SK-N-SH (cell line): ENCODE results near the gene PPP1R1A. TPM values are rescaled to one million over a fixed set of nuclear protein-coding genes. Genes with fewer than 3 reads are reported as not detected.

Experiments
- CTCF ChIA-PET: fragments of 300-600, 350-600 bp; formaldehyde crosslinking; extraction: SDS; loops from one replicate; lab custom pipeline; 2021; lab: Yijun Ruan, JAX
- POLR2A ChIA-PET: fragments of 350-600 bp; sonication (Branson Sonifier 250); formaldehyde crosslinking; extraction: SDS; loops from one replicate; lab custom pipeline; 2020; ENCODE audit warnings: antibody characterized with exemption, inconsistent platforms; lab: Yijun Ruan, JAX
- DNase-seq: peaks from one replicate; pipeline ENCODE4 v3.0.0; 2012
- H2AFZ ChIP-seq: fragments of 200-600 bp; sonication (generic); 2 replicates; pipeline ENCODE4 v1.8.1; 2016; ENCODE audit warnings: antibody characterized with exemption, mild to moderate bottlenecking, low read depth
- H3F3A ChIP-seq: fragments of 200-600 bp; sonication (generic); replicated peaks from 2 replicates; pipeline ENCODE3; 2016; ENCODE audit warnings: antibody characterized with exemption, mild to moderate bottlenecking; ENCODE audit not compliant: insufficient read depth
- H3K27ac ChIP-seq, 2 experiments: fragments of 200-500 bp in 1 of 2; fragments of 200-600 bp in 1 of 2; sonication (Bioruptor generic) in 1 of 2; sonication (generic), shearing (Covaris generic) in 1 of 2; 2 replicates each; pipeline versions ENCODE4 v1.5.1 to v1.6.1; 2014 to 2016; ENCODE audit warnings: low read depth in 2 of 2, inconsistent platforms in 1 of 2, low read length in 1 of 2, mild to moderate bottlenecking in 1 of 2, mixed read lengths in 1 of 2
- H3K27me3 ChIP-seq: fragments of 200-600 bp; sonication (generic), shearing (Covaris generic); 2 replicates; pipeline ENCODE4 v1.6.1; 2016; ENCODE audit warnings: mixed run types; ENCODE audit not compliant: insufficient read depth
- H3K36me3 ChIP-seq, 2 experiments: fragments of 200-500 bp in 1 of 2; fragments of 200-600 bp in 1 of 2; sonication (Bioruptor generic) in 1 of 2; sonication (generic) in 1 of 2; replicated peaks in 1 of 2; 2 replicates each; pipeline versions ENCODE3 to v1.5.1; 2014 to 2016; ENCODE audit warnings: low read length in 1 of 2, mild to moderate bottlenecking in 1 of 2; ENCODE audit not compliant: insufficient read depth in 2 of 2, control insufficient read depth in 1 of 2
- H3K4me1 ChIP-seq, 2 experiments: fragments of 200-500 bp in 1 of 2; fragments of 200-600 bp in 1 of 2; sonication (Bioruptor generic) in 1 of 2; sonication (generic), shearing (Covaris generic) in 1 of 2; 2 replicates each; pipeline versions ENCODE4 v1.5.1 to v1.6.1; 2014 to 2016; ENCODE audit warnings: low read depth in 1 of 2, low read length in 1 of 2, mixed run types in 1 of 2; ENCODE audit not compliant: insufficient read depth in 2 of 2, control insufficient read depth in 1 of 2
- H3K4me2 ChIP-seq: fragments of 200-600 bp; sonication (generic), shearing (Covaris generic); 2 replicates; pipeline ENCODE4 v1.6.1; 2017; ENCODE audit warnings: mixed run types
- H3K4me3 ChIP-seq, 2 experiments: fragments of 200-500 bp in 1 of 2; fragments of 200-600 bp in 1 of 2; sonication (Bioruptor generic) in 1 of 2; sonication (generic), shearing (Covaris generic) in 1 of 2; 2 replicates each; pipeline versions ENCODE4 v1.5.1 to v1.8.1; 2014 to 2016; ENCODE audit warnings: low read depth in 2 of 2, inconsistent platforms in 1 of 2, low read length in 1 of 2, mild to moderate bottlenecking in 1 of 2, mixed read lengths in 1 of 2, moderate library complexity in 1 of 2
- H3K79me2 ChIP-seq: fragments of 200-600 bp; sonication (generic); 2 replicates; pipeline ENCODE4 v1.8.1; 2017; ENCODE audit warnings: mild to moderate bottlenecking; ENCODE audit not compliant: insufficient read depth
- H3K9ac ChIP-seq: fragments of 200-600 bp; sonication (generic); 2 replicates; pipeline ENCODE4 v1.6.1; 2017; ENCODE audit warnings: mixed run types
- H3K9me2 ChIP-seq: fragments of 200-600 bp; sonication (generic); 2 replicates; pipeline ENCODE4 v1.6.1; 2017; ENCODE audit warnings: mixed run types
- H3K9me3 ChIP-seq: fragments of 200-600 bp; sonication (generic); 2 replicates; pipeline ENCODE4 v1.6.1; 2017; ENCODE audit warnings: mixed run types, mild to moderate bottlenecking, moderate library complexity
- H4K20me1 ChIP-seq: fragments of 200-600 bp; sonication (generic); 2 replicates; pipeline ENCODE4 v1.6.1; 2017; ENCODE audit warnings: mild to moderate bottlenecking, mixed run types; ENCODE audit not compliant: insufficient read depth
- CHD2 ChIP-seq: fragments of 150-350 bp; IDR thresholded peaks from 2 replicates; pipeline ENCODE4 v1.6.1; 2018; ENCODE audit warnings: low read length; ENCODE audit not compliant: partially characterized antibody
- CTCF ChIP-seq: fragments of 200-600 bp; sonication (generic); IDR thresholded peaks from 2 replicates; pipeline ENCODE4 v1.6.1; 2017; ENCODE audit warnings: antibody characterized with exemption, mild to moderate bottlenecking, moderate library complexity
- EZH2phosphoT487 ChIP-seq: fragments of 200-600 bp; sonication (generic); IDR thresholded peaks from 2 replicates; pipeline ENCODE4 v1.6.1; 2017; ENCODE audit warnings: low read depth, mixed run types, mild to moderate bottlenecking, antibody characterized with exemption, moderate library complexity, borderline replicate concordance
- FOSL2 ChIP-seq: IDR thresholded peaks from 2 replicates; pipeline ENCODE4 v1.4.0; 2012; ENCODE audit warnings: low read depth, mild to moderate bottlenecking, moderate library complexity, borderline replicate concordance
- MXI1 ChIP-seq: IDR thresholded peaks from 2 replicates; pipeline ENCODE4 v1.6.1; 2012; ENCODE audit warnings: mild to moderate bottlenecking, low read depth, low read length, improper control_type of control experiment
- NFIC ChIP-seq: IDR thresholded peaks from 2 replicates; pipeline ENCODE4 v1.4.0; 2012; ENCODE audit warnings: borderline replicate concordance
- RAD21 ChIP-seq: IDR thresholded peaks from 2 replicates; pipeline ENCODE4 v1.6.1; 2012; ENCODE audit warnings: mild to moderate bottlenecking, low read length
- RCOR1 ChIP-seq: fragments of 150-350 bp; IDR thresholded peaks from 2 replicates; pipeline ENCODE4 v1.6.1; 2017; ENCODE audit warnings: antibody characterized with exemption, low read length
- RFX5 ChIP-seq: IDR thresholded peaks from 2 replicates; pipeline ENCODE4 v1.6.1; 2012; ENCODE audit warnings: mild to moderate bottlenecking, improper control_type of control experiment, low read length
- SMC3 ChIP-seq: IDR thresholded peaks from 2 replicates; pipeline ENCODE4 v1.6.1; 2012; ENCODE audit warnings: low read depth, low read length, improper control_type of control experiment
- TAF1 ChIP-seq: IDR thresholded peaks from 2 replicates; pipeline ENCODE4 v1.6.1; 2012; ENCODE audit warnings: low read depth, mild to moderate bottlenecking, low read length, moderate library complexity, borderline replicate concordance
- TCF12 ChIP-seq: IDR thresholded peaks from 2 replicates; pipeline ENCODE4 v1.4.0; 2012
- TEAD4 ChIP-seq: IDR thresholded peaks from 2 replicates; pipeline ENCODE4 v1.4.0; 2012; ENCODE audit warnings: mild to moderate bottlenecking, borderline replicate concordance; ENCODE audit not compliant: insufficient read depth
- WGBS: methylation state at CpG from one replicate; pipeline ENCODE4 v1.1.6; 2017; ENCODE audit warnings: low lambda C conversion rate; 5-methylcytosine and 5-hydroxymethylcytosine counted together
- polyA plus RNA-seq, 3 experiments: library from polyadenylated mRNA; depleted of rRNA; stranded (reverse); fragments of >200 nt; gene quantifications; 2 replicates each; pipeline ENCODE4 v1.2.3, GENCODE V29; 2012

The PPP1R1A gene
- polyA plus RNA-seq, 1 of the 3 experiments (the other 2 are of a cell fraction) = not detected

GRCh38 chr12:54596526-54596946 lies 8.1 kb upstream of the PPP1R1A start:
- Histone ChIP-seq H4K20me1 (no peaks in the 10 kb centered on the region), H3K36me3 (no peaks in the 10 kb centered on the region), H3K9me2 (no peaks in the 10 kb centered on the region), H3K4me1 (no peaks in the 10 kb centered on the region), H3K27ac (no peak overlapping the region), H3K27me3 (peaks cover 67% of the 10 kb centered on the region; the same call in 1 of the 2 replicates), H3K9ac (no peak overlapping the region), H3K4me2 (no peak overlapping the region), H3K79me2 (no peaks in the 10 kb centered on the region), H3K4me3 (no peak overlapping the region), H3F3A (no peaks in the 10 kb centered on the region), H3K9me3 (no peaks in the 10 kb centered on the region), H2AFZ (no peak overlapping the region)
- ChIA-PET CTCF (interaction anchor here (0.7 to 2.3 kb wide), 27 partner anchors 9 to 608 kb away, joined by 3 to 28 read pairs (median 4); no protein-coding TSS in a partner anchor), POLR2A (no interaction called here)
- peak; percentile 61 for DNase-seq
- 2% methylated on average over 3 of the region's 3 CpGs for WGBS
- TF ChIP-seq RCOR1 (no peak), RAD21 (peak; percentile 32; the same call in 1 of the 2 replicates), CTCF (peak; percentile 85)

GRCh38 chr12:54595471-54595870 lies 7.0 kb upstream of the PPP1R1A start:
- Histone ChIP-seq H3K4me2 (no peak overlapping the region), H3K4me1 (no peaks in the 10 kb centered on the region), H3K9me3 (no peaks in the 10 kb centered on the region), H3K4me3 (no peak overlapping the region), H4K20me1 (no peaks in the 10 kb centered on the region), H3K36me3 (no peaks in the 10 kb centered on the region), H3F3A (no peaks in the 10 kb centered on the region), H3K9me2 (no peaks in the 10 kb centered on the region), H2AFZ (no peak overlapping the region), H3K9ac (no peak overlapping the region), H3K79me2 (no peaks in the 10 kb centered on the region), H3K27me3 (peaks cover 62% of the 10 kb centered on the region; the same call in 1 of the 2 replicates), H3K27ac (no peak overlapping the region)
- POLR2A ChIA-PET = no interaction called here
- 0% methylated on average over 3 of the region's 3 CpGs for WGBS
- CTCF ChIA-PET = interaction anchor here (0.9 to 2.3 kb wide), 11 partner anchors 9 to 362 kb away, joined by 3 to 28 read pairs (median 5); no protein-coding TSS in a partner anchor
- DNase-seq = no peak
- TF ChIP-seq RFX5 (no peak), NFIC (no peak), FOSL2 (no peak), TEAD4 (no peak), MXI1 (no peak), TAF1 (no peak), EZH2phosphoT487 (no peak), SMC3 (no peak), CHD2 (no peak), TCF12 (no peak), CTCF (no peak), RCOR1 (no peak)
